Measurements from ENCODE around the gene IKBKE.

The IKBKE gene

GRCh38 chr1:206544562-206545257 lies 74.4 kb downstream of the IKBKE start:
- DNase-seq (ENCODE audit: low spot score), result peak; percentile 85
- peak; percentile 97 for TF ChIP-seq CTCF (IDR thresholded peaks at IDR 0.05; ENCODE audit: borderline replicate concordance, control extremely low read depth, extremely low read depth, insufficient read depth, missing control alignments)
- in situ Hi-C loops (cut with MboI; ENCODE audit: low sequenced_read_pairs, unreplicated experiment), result loop anchor here (5.0 kb wide), 1 partner anchor 38 kb away; no protein-coding TSS in a partner anchor

- no peak for DNase-seq (ENCODE audit: low spot score)
- no peak for TF ChIP-seq CTCF (IDR thresholded peaks at IDR 0.05; ENCODE audit: borderline replicate concordance, control extremely low read depth, extremely low read depth, insufficient read depth, missing control alignments)
- in situ Hi-C loops (cut with MboI; ENCODE audit: low sequenced_read_pairs, unreplicated experiment), result no loop called here
Measured at GRCh38 chr1:206545351-206545750, 75.1 kb downstream of the IKBKE start.

Data from GM13976 (cell line).